ENCODE data around the gene CHRDL2. TPM values are rescaled to one million over a fixed set of nuclear protein-coding genes. Genes with fewer than 3 reads are reported as not detected.
"Not testable (repeated sequence)": the region's sequence is repeated elsewhere in the genome, so short reads cannot be mapped to it uniquely, and the experiment has no call there.

Gene CHRDL2
- total and polyA plus RNA-seq, 2 donors from 2014 or later: 2.0 to 3.9 TPM

GRCh38 chr11:74769055-74769707, 38.0 kb upstream of the CHRDL2 start:
- H3K9me3 ChIP-seq (ENCODE audit: control insufficient read depth in 2 of 3, insufficient read depth in 1 of 3, low read length in 3 of 3): no peaks in the 10 kb centered on the region
- no peak overlapping the region for H3K27ac ChIP-seq (ENCODE audit: low read depth in 2 of 2, low read length in 2 of 2)
- no peak for FAIRE-seq
- H3K36me3 ChIP-seq (ENCODE audit: control insufficient read depth in 2 of 3, insufficient read depth in 3 of 3, low read length in 3 of 3): no peaks in the 10 kb centered on the region
- intact Hi-C loops (cut with DNase I): no loop called here
- DNase-seq: no peak
- TF ChIP-seq CTCF (IDR thresholded peaks at IDR 0.05; ENCODE audit: borderline replicate concordance, extremely low read depth, insufficient read depth): no peak
- H3K9ac ChIP-seq (ENCODE audit: low read length in 3 of 3): no peak overlapping the region
- H3K27me3 ChIP-seq (ENCODE audit: control insufficient read depth, insufficient read depth, low read length): no peaks in the 10 kb centered on the region
- no peak overlapping the region for H3K4me3 ChIP-seq (ENCODE audit: low read length in 3 of 3)
- peaks cover 0 to 5% (median 0%) of the 10 kb centered on the region in 3 donors for H3K4me1 ChIP-seq (ENCODE audit: control insufficient read depth in 2 of 3, insufficient read depth in 2 of 3, low read depth in 1 of 3, low read length in 3 of 3)

GRCh38 chr11:74768172-74768651, 37.0 kb upstream of the CHRDL2 start:
- H3K4me1 ChIP-seq (ENCODE audit: control insufficient read depth in 2 of 3, insufficient read depth in 2 of 3, low read depth in 1 of 3, low read length in 3 of 3); H3K9me3 ChIP-seq (ENCODE audit: control insufficient read depth in 2 of 3, insufficient read depth in 1 of 3, low read length in 3 of 3); FAIRE-seq; H3K36me3 ChIP-seq (ENCODE audit: control insufficient read depth in 2 of 3, insufficient read depth in 3 of 3, low read length in 3 of 3); H3K4me3 ChIP-seq (ENCODE audit: low read length in 3 of 3); DNase-seq; H3K27ac ChIP-seq (ENCODE audit: low read depth in 2 of 2, low read length in 2 of 2); H3K9ac ChIP-seq (ENCODE audit: low read length in 3 of 3); intact Hi-C loops (cut with DNase I); H3K27me3 ChIP-seq (ENCODE audit: control insufficient read depth, insufficient read depth, low read length): not testable (repeated sequence)

- Histone ChIP-seq H3K27me3 (ENCODE audit: control insufficient read depth, insufficient read depth, low read length) (no peaks in the 10 kb centered on the region), H3K4me1 (ENCODE audit: control insufficient read depth in 2 of 3, insufficient read depth in 2 of 3, low read depth in 1 of 3, low read length in 3 of 3) (peaks cover 0 to 5% (median 0%) of the 10 kb centered on the region in 3 donors), H3K9me3 (ENCODE audit: control insufficient read depth in 2 of 3, insufficient read depth in 1 of 3, low read length in 3 of 3) (no peaks in the 10 kb centered on the region), H3K4me3 (ENCODE audit: low read length in 3 of 3) (no peak overlapping the region), H3K9ac (ENCODE audit: low read length in 3 of 3) (no peak overlapping the region), H3K36me3 (ENCODE audit: control insufficient read depth in 2 of 3, insufficient read depth in 3 of 3, low read length in 3 of 3) (no peaks in the 10 kb centered on the region), H3K27ac (ENCODE audit: low read depth in 2 of 2, low read length in 2 of 2) (no peak overlapping the region)
- no peak for DNase-seq
- no peak for FAIRE-seq
- no peak for TF ChIP-seq CTCF (IDR thresholded peaks at IDR 0.05; ENCODE audit: borderline replicate concordance, extremely low read depth, insufficient read depth)
- intact Hi-C loops (cut with DNase I): no loop called here
Measured at GRCh38 chr11:74766905-74767304, 35.7 kb upstream of the CHRDL2 start.

GRCh38 chr11:74756571-74756970, 25.3 kb upstream of the CHRDL2 start:
- intact Hi-C loops (cut with DNase I): no loop called here
- Histone ChIP-seq H3K36me3 (ENCODE audit: control insufficient read depth in 2 of 3, insufficient read depth in 3 of 3, low read length in 3 of 3) (no peaks in the 10 kb centered on the region), H3K4me3 (ENCODE audit: low read length in 3 of 3) (no peak overlapping the region), H3K4me1 (ENCODE audit: control insufficient read depth in 2 of 3, insufficient read depth in 2 of 3, low read depth in 1 of 3, low read length in 3 of 3) (peaks cover 0 to 3% (median 0%) of the 10 kb centered on the region in 3 donors), H3K27me3 (ENCODE audit: control insufficient read depth, insufficient read depth, low read length) (no peaks in the 10 kb centered on the region), H3K27ac (ENCODE audit: low read depth in 2 of 2, low read length in 2 of 2) (no peak overlapping the region), H3K9me3 (ENCODE audit: control insufficient read depth in 2 of 3, insufficient read depth in 1 of 3, low read length in 3 of 3) (no peaks in the 10 kb centered on the region), H3K9ac (ENCODE audit: low read length in 3 of 3) (no peak overlapping the region)
- no peak for FAIRE-seq
- no peak for DNase-seq
- TF ChIP-seq CTCF (IDR thresholded peaks at IDR 0.05; ENCODE audit: borderline replicate concordance, extremely low read depth, insufficient read depth): no peak
